SK-MEL-5 (cell line): ENCODE measurements around the gene CENPT. TPM values are rescaled to one million over a fixed set of nuclear protein-coding genes. Genes with fewer than 3 reads are reported as not detected.
"Not testable (repeated sequence)": the region's sequence is repeated elsewhere in the genome, so short reads cannot be mapped to it uniquely, and the experiment has no call there.

ENCODE experiments used
- DNase-seq: peaks from one replicate; pipeline ENCODE4 v3.0.0-alpha.2; 2016; ENCODE audit warnings: low read depth, low spot score
- in situ Hi-C: cut with HindIII; loops from 2 replicates; pipeline ENCODE4 v1.10.0; 2016; ENCODE audit warnings: low sequenced_read_pairs, high pct_unique_total_duplicates, low pct_unique_long_range_greater_than_20kb
- total RNA-seq: library from RNA; depleted of rRNA; stranded (reverse); fragments of >200 nt; shearing (Covaris generic); gene quantifications from 2 replicates; pipeline ENCODE4 v1.2.3, GENCODE V29; 2014

CENPT gene
- total RNA-seq, 1 experiment from 2014 or later = 10.2 TPM

DNA sequence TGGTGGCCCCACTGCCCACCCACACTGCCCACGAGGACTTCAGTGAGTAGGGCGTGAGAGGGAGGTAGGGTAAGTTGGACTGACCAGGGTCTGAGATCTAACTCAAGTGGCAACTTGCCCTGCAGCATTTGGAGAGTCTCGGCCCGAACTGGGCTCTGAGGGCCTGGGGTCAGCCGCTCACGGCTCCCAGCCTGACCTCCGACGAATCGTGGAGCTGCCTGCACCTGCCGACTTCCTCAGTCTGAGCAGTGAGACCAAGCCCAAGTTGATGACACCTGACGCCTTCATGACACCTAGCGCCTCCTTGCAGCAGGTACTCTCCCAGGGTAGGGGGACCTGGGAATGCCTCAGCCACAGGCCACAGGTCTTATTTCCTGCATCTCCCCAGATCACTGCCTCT, 32.0 kb upstream of the CENPT start:
- in situ Hi-C loops = no loop called here
- no peak for DNase-seq

DNA sequence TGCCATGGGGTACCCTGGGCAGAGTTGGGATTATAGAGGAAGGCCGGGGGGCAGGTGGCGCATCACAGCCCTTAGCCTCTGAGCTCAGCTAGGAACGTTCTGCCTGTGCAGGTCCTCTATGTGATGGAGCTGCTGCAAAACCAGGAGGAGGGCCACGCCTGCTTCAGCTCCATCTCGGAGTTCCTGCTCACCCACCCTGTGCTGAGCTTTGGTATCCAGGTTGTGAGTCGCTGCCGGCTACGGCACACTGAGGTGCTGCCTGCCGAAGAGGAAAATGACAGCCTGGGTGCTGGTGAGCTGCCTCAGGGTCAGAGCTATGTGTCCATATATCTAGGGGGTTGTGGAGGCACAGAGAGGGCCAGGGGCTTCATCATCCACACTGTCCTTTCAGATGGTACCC, 31.4 kb upstream of the CENPT start:
- in situ Hi-C loops = no loop called here
- DNase-seq = no peak

DNA sequence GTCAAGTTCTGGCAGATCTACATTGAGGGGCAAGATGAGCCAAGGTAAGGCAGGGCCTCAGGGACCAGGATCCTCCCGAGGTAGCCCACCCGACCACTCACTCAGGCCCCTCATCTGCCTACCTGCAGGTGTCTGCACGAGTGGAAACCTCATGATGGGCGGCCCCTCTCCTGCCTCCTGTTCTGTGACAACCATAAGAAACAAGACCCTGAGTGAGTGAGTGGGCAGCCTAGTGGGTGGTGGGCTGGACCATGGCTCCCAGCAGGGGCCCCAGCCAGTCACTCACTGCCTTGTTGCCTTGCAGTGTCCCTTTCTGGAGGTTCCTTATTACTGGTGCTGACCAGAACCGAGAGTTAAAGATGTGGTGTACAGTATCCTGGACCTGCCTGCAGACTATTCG, 30.7 kb upstream of the CENPT start:
- in situ Hi-C loops = no loop called here
- no peak for DNase-seq

DNA sequence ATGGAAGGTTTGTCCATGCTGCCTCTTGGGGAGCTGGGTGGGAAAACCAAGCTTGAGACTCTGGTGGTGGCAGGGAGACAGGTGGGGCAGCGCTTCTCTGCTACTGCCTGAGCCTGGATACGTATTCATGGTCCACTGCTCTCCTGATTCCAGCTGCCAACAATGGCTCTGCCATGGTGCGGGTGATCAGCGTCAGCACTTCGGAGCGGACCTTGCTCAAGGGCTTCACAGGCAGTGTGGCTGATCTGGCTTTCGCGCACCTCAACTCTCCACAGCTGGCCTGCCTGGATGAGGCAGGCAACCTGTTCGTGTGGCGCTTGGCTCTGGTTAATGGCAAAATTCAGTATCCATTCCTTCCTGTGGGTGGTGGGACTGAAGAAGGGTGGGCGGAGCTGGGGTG, 29.6 kb upstream of the CENPT start:
- in situ Hi-C loops = no loop called here
- DNase-seq = no peak

DNA sequence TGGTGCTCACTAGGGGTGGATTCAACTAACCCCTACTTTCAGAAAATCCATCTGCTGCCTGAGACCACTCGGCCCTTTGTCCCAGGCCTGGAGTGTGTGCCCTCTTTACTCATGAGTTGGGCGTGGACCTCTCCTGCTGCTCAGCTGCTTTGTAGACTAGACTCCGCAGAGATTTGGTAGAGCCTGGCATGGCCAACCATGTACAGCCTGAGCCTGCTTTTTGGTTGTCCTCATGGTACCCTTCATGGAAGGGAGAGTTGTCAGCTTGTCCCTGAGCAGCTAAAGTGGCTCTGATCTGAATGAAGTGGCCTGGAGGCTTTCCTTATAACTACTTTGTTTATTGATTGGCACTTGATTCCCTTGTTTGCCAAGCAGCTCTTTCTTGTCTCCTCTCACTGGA, 26.9 kb upstream of the CENPT start:
- in situ Hi-C loops = no loop called here
- no peak for DNase-seq

DNA sequence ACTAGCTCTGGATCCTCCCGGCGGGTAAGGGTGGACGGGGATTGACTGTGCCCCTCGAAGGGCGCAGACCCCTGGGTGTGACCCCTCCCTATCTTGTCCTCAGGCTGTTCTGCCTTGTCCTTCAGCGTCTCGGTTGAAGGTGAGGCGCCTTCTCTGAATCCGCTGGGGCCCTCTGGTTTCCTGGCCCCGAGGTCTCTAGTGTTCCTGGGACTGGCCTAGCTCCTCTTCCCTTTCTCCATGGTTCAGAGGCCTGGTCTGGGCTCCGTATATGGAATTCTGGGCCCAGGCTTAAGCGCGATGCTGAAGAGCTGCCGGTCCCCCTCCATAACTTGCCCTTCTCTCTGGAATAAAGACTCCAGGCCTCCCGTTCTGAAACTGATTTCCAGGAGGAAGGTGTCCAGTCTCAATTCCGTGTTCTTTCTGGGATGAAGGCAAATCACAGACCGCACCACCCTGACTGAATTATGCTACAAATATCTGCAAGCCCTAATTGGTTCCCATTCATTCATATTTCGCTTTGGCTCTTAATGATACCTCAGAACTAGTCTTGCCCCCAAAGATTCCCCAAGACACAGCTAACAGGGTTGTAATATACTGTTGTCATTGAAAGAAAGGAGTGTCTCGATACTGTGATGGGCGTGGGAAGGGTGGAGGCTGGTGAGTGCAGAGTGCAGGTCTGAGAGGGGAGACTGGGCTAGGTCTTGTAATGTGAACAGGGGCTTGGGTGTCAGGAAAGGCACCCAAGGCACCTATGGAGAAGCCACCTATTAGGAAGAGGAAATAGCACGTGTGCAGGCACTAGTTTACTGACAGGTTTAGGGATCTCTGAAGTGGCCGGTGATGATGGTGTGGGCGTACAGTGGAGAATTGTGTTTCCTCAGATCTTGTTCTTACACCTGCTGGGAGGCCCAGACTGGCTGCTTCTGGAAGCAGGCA, 26.2 kb upstream of the CENPT start:
- no peak for DNase-seq
- in situ Hi-C loops = no loop called here

DNA sequence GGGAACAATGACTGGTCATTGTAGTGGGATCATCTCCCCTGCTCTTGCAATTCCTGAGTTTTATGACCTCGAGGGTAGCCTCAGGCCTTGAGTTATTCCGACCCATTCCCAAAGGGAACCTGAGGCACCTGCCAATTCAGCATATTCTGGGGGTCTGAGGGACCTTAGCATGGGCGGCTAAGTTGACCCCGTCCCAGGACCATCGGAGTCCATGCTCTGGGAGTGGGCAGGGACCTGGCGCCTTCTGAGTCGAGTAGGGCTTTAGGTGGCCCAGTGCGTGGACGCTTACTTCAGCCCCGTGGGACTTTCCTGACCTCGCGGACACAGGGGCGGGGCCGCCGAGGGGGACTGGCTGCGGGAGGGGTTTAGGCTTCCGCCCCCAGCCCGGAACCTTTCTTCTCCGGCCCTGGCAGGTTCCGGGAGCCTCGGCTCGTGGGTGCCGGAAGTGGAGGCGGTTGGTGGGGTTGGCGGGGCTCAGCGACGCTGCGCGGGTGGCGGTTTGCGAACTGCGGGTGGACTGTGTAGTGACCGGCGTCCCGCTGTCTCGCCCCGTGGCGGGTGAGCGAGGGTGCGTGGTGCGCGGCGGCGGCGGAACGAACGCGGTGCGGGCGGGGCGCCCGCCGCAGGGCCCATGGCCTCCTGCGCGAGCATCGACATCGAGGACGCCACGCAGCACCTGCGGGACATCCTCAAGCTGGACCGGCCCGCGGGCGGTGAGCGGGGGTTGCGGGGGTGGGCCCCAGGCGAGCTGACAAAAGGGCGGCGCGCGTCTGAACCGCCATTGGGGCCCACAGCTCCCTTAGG, 25.3 kb upstream of the CENPT start, which contains the start of gene EDC4:
TSS of gene EDC4 (plus strand) at position 422 of the 804 bp plus-strand sequence. CDS start at position 632, 210 bp downstream.
- in situ Hi-C loops = no loop called here
- DNase-seq = peak; percentile 63

DNA sequence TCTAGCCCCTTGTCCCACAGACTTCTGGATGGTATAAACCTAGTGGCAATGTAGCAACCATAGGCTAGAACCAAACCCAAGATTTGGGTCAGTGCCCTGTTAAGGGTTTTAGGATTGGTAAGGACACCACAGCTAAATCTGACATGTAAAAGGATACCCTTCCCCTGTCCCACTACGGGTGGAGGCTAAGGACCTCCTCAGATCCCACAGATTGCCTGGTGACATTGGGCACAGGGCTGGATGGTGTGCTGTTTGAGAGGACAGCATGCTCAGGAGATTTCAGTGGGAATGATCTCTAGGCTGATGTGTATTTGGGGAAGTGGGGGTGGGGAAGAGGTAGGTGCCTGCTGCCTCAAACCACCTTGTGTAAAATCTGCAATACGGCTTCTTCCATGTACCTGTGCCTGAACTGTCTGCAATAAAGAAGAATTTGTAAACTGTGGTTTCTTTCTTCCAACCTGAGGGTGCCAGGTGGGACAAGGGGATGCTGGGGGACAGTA, 24.7 kb upstream of the CENPT start:
- no peak for DNase-seq
- in situ Hi-C loops = no loop called here

DNA sequence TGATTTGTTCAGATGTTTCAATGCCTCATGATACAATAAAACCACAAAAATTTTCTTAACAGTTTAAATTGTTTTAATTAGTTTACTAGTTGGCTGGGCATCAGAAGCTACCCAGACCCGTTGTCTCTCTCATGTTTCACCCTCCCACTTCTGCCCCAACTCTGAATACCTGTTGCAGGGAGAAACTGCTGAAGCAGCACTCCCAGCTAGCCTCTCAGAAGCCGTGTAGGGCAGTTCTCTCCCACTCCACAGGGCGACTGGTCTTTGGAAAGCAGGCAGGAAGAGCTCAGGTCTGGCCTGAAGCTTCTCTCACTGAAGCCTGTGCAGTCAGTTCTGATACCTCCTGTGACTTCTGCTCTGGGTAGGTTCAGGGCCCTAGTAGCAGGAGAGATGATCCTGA, 23.8 kb upstream of the CENPT start:
- DNase-seq = no peak
- in situ Hi-C loops = no loop called here

DNA sequence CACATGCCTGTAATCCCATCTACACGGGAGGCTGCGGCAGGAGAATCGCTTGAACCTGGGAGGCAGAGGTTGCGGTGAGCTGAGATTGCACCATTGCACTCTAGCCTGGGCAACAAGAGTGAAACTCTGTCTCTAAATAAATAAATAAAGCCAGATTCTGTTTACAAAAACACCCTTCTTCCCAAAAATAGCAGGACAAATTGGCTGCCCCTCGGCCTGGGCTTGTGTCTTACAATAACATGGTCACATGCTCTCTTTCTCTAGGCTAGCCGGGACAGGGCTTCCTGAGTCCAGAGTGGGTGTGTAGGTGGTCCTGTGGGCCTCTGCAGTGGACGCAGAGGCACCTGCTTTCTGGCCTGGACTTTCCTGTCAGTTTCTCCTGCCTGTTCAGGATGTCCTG, 22.2 kb upstream of the CENPT start:
- DNase-seq = no peak
- in situ Hi-C loops = no loop called here

DNA sequence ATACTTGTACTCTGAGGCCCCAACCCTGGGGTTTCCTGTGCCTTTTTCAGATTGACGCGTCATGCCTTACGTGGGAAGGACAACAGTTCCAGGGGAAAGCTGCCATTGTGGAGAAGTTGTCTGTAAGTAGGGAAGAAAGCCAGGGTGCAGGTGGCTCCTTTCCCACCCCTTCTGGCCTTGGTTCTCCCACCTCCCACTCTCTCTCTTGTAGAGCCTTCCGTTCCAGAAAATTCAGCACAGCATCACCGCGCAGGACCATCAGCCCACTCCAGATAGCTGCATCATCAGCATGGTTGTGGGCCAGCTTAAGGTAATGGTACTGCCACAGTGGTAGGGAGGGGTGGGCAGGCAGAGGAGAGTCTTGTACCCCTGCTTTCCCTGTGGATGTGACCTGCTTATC, 20.8 kb upstream of the CENPT start:
- no peak for DNase-seq
- in situ Hi-C loops = no loop called here

DNA sequence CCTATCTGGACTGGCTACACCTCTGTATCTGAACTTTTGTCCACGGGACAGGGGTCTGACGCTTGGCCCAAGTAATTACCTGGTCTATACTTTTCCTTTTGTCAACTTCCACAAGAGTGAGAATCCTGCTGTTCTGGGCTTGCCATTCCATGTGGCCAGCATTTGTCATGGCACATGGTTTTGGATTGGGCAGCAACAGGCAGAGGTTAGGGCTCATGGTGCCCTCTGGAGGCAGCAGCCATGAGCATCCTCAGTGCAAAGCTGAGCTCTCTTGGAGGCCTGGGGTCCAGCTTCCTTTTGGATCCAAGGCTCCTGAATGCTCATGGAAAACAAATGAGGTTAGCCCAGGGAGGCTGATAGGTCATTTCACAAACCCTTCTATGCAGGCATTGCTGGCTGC, 17.8 kb upstream of the CENPT start:
- in situ Hi-C loops = no loop called here

DNA sequence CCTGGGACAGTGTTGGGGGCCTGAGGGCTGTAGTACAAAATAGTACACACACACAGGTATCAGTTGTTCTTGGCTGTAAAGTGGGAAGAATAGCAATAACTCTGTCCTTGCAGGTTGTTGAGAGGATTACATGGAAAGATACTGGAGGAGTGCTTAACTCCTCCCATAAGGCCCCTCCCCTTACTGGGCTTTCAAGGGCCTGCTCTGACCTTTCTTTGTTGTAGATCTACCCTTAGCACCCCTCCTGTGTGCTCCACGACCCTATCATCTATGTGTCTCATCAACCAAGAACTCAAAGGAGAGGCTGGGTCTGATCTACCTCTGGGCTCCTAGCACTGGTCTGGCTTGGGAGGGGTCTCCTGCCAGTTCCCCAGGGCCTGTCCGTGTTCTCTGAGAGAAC, 17.1 kb upstream of the CENPT start:
- in situ Hi-C loops = no loop called here

More for the DNA sequence above, 17.8 kb upstream of the CENPT start:
- DNase-seq = peak; percentile 80

DNA sequence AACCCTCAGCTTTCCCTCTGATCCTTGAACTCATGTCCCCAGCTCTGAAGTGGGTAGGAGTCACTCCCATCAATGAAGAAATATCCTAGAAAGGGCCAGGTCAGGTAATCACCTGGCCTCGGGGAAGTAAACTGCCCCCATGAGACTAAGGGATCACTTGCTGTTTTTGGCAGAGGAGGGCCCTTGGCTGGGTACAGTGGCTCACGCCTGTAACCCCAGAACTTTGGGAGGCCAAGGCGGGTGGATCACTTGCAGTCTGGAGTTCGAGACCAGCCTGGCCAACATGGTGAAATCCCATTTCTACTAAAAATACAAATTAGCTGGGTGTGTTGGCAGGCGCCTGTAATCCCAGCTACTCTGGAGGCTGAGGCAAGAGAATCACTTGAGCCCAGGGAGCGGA, 16.6 kb upstream of the CENPT start:
- in situ Hi-C loops, DNase-seq: not testable (repeated sequence)

More for the DNA sequence above, 17.1 kb upstream of the CENPT start:
- no peak for DNase-seq

DNA sequence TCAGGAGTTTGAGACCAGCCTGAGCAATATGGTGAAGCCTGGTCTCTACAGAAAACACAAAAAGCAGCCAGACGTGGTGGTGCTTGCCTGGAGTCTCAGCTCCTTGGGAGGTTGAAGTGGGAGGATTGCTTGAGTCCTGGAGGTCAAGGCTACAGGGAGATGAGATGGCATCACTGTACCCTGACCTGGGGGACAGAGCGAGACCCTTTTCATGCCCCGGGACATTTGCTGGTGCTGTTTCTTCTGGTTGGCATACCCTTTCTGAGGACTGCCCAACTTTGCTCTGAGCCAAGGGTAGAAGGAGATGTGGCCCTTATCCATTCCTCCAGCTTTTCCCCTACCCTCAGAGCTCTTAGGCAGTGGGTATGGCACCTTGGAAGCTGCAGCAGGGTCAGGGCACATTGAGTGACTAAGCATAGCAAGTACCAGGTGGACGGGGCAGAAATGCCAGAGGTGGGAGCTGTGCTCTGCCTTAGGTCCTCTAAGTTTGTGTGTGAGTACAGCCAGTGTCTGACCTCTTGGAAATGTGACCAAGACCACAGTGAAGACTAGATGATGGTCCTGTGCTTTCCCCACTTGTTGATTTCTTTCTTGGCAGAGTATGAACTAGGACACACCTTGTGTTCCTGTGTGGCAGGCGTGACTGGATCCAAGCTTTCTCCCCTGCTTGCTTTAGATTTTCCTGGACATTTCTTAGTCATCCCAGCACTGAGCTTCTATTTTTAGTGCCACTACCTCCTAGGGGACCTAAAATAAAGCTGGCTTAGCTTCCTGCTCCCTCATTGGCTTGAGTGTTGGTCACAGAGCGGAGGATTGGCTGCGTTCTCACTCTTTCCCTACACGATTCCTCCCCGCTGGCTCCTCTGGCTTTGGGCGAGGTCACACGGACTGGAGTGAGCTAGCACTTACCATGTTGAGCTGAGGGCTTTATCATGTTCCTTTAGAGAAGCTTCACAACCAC, 15.4 kb upstream of the CENPT start:
- DNase-seq = no peak
- in situ Hi-C loops = no loop called here

DNA sequence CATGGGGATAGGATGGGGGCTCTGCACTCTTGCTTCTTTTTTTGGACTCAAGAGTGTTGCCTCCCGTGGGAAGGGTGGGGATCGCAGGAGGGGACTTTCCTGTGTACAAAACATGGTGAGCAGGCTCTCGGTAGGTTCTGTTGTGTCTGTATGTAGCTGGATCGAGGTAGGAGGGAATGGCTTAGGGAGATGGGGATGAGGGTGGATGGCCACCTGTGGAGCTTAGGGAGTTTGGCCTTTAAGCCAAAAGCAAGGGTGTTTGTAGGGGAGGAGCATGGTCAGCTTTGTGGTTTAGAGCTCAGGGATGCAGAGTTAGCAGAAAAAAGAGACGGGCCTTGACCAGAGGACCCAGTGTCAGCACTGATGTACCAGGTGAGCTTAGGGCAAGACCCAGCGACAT, 14.4 kb upstream of the CENPT start:
- DNase-seq = no peak
- in situ Hi-C loops = no loop called here

DNA sequence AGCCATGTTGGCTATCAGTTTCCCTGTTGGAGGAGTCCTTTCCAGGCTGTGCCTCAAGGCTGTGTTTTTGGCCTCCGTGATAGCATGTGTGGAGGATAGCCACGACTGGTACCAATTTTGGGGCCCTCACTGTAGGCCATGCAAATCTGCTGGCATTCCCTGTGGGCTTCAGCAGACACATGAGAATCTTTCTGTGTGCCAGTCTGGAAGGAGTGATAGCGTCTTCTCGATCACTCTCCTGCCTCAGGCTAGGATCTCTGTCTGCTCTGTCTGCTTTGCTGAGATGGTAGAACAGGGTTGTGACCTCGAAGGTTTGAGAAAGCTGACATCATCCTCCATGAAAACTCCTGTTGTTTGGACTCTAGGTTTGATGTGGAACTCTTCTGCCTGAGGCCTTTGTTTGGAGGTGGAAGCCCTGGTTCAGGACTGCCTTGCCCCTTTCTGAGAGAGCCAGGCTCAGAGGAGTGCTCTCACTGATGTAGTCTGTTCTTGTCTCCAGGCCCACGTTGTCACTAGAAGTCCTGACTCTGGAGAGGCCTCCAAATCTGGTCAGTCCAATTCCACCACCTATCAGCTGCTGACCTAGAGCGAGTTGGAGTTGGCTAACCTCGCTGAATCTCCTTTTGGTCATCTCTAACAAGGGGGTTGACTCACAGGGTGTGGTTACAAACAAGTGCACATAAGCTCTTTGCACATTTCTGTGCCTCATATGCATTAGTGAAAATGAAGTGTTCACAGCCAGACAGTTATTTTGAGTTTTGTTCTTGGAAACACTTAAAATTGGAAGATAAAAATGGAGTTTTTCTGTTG, 13.3 kb upstream of the CENPT start:
- in situ Hi-C loops = no loop called here
- peak; percentile 37 for DNase-seq
